Activated T-helper 9 cell treated with anti-CD3 and anti-CD28 coated beads, Interleukin-2, amount 50 U/mL, for 16 hours (primary cell): ENCODE data around the gene ITGA2B.
A peak's percentile ranks its signal among the peaks of the same experiment; 100 is the strongest.
"Not testable (repeated sequence)": the region's sequence is repeated elsewhere in the genome, so short reads cannot be mapped to it uniquely, and the experiment has no call there.

Experiments used
- DNase-seq: peaks from one replicate; pipeline ENCODE4 v3.0.0-alpha.2; 2020; ENCODE audit warnings: low read depth

The ITGA2B gene

DNA sequence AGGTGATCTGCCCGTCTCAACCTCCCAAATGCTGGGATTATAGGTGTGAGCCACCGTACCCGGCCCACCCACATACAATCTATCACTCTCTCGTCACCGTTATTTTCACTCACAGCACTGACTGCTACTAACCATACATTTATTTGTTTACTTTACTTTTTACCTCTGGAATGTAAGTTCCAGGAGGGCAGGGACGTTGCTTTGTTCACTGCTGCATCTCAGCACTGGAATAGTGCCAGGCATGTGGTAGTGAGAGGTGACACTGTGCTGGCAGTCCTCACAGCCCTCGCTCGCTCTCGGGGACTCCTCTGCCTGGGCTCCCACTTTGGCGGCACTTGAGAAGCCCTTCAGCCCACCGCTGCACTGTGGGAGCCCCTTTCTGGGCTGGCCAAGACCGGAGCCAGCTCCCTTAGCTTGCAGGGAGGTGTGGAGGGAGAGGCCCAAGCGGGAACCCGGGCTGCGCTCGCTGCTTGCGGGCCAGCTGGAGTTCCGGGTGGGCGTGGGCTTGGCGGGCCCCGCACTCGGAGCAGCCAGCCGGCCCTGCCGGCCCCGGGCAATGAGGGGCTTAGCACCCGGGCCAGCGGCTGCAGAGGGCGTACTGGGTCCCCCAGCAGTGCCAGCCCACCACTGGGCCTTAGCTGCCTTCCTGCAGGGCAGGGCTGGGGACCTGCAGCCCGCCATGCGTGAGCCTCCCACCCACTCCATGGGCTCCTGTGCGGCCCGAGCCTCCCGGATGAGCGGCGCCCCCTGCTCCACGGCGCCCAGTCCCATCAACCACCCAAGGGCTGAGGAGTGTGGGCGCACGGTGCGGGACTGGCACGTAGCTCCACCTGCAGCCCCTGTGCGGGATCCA is 20.8 kb downstream of the ITGA2B start:
- not testable (repeated sequence) for DNase-seq

- DNase-seq = no peak
Observed at GRCh38 chr17:44367231-44367979, 22.0 kb downstream of the ITGA2B start.

- not testable (repeated sequence) for DNase-seq
Observed at GRCh38 chr17:44365051-44365450, 24.4 kb downstream of the ITGA2B start.

- DNase-seq = peak; percentile 57
Observed at GRCh38 chr17:44363613-44364159, 25.8 kb downstream of the ITGA2B start, which contains the start of gene FAM171A2. Gene FAM171A2 (minus strand): TSS chr17:44363853. CDS start chr17:44363714, 139 bp downstream.

DNA sequence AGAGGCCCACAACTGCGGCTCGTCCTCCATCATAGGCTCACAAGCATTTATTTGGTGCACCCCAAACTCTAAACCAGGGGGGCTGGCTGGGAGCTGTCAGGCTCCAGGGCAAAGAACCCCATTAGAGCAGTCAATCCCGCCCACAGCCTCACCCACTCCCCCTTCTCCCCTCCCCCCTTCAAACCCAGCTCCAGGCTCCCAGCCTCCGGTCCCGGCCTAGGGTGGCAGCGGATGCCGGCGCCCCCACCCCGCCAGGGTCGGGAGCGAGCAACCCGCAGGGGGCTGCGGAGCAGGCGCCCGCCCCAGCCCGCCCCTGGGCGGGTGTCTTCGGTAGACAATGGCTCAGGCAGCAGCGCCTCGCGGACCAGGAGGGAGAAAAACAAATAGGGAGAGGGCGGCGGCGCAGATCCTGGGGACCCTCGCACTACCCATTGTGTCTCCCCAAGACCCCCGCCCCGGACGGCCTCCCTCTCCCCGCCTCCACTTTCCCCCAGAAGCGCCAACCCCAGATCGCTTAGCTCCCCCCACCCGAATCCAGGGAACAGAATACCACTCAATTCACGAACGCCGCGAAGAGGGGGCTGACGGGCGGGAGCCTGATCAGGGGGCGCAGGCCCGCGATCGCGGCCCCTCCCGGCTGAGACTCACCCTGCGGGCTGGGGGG is 26.4 kb downstream of the ITGA2B start:
- DNase-seq = no peak

GRCh38 chr17:44362459-44362948 is 26.9 kb downstream of the ITGA2B start:
- DNase-seq = no peak

DNA sequence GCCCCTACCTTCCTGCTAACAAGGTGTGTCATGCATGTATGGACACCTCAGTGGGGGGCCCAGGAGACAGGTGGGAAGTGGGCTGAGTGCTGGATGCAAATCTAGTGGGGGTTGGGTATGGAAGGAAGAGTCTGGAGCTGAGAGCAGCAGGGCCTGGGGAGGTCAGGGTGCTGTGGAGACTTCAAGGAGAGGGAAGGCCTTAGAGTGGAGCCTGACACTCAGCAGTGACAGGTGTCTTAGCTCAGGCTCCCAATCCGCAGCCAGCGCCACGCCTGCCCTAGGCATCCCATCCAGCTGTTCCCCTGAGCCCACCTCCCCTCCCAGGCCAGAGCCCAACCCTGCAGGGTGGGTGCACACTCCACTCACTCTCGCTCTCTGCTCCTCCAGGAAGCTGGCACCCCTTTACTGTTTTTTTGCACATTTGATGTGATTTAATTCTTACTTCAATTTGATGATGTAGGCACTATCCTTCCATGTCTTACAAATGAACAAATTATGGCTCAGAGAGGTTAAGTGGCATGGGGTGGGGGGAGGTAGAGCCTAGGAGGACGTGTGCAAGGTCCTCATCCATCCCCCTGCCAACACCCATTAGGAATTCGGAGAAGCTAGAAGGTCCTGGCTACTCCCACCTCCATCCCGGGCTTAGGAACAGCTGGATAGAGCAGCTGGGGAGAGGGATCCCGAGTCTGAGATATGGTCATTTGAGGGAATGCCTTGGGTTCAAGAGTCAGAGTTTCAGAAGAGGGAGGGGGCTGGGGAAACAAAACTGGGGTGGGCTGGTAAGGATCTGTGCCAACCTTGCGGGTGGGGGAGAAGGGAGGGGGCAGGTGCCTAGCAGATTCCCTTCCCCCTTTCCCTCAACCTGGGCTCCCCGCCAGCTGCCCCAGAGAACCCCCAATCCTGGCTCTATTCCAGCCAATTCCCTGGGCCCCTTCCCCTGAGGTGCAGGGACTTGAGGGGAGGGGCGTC is 27.9 kb downstream of the ITGA2B start:
- DNase-seq = no peak

- DNase-seq = no peak
Observed at GRCh38 chr17:44360826-44361225, 28.6 kb downstream of the ITGA2B start.

- no peak for DNase-seq
Observed at GRCh38 chr17:44360144-44360533, 29.3 kb downstream of the ITGA2B start.

DNA sequence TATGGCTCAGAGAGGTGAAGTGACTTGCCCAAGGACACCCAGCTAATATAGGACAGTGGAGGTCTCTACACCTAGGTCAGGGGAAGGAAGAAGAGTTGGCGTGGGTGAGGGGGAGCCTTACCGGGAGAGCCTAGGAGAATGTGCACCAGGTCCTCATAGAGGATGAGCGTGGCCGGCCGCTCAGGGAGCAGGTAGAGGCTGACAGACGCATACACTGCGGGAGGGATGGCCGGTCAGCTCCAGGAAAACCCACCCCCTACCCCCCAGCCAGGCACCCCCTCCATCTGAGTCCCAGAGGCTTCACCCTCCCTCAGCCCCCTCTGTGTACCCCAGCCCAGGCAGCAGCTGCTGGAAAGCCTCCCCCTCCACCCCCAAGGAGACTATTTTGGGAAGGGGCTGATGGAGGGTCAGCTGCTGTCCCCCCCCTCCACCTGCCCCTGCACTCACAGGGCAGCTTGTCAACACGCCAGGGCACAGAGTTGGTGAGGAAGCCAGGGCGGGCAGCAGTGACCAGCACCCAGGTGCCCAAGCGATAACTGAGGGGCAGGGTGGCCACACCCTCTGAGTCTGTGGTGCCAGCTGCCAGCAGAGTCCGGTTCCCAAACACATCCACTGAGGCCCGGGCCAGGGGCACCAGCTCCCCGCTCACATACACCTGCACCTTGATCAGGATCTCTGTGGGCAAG is 29.8 kb downstream of the ITGA2B start:
- no peak for DNase-seq

- DNase-seq = no peak
Observed at GRCh38 chr17:44359006-44359405, 30.4 kb downstream of the ITGA2B start.

- no peak for DNase-seq
Observed at GRCh38 chr17:44358066-44358465, 31.4 kb downstream of the ITGA2B start.

- DNase-seq = no peak
Observed at GRCh38 chr17:44356241-44356640, 33.2 kb downstream of the ITGA2B start.

- no peak for DNase-seq
Observed at GRCh38 chr17:44355642-44356099, 33.8 kb downstream of the ITGA2B start.

- DNase-seq = peak; percentile 53
Observed at GRCh38 chr17:44354582-44355561, 34.6 kb downstream of the ITGA2B start.

- DNase-seq = no peak
Observed at GRCh38 chr17:44353672-44354331, 35.6 kb downstream of the ITGA2B start.

GRCh38 chr17:44352828-44353671 is 36.4 kb downstream of the ITGA2B start:
- DNase-seq = no peak
